ENCODE measurements around the gene FER1L5. TPM values are rescaled to one million over a fixed set of nuclear protein-coding genes. Genes with fewer than 3 reads are reported as not detected.

FER1L5 gene
- total RNA-seq, 1 donor, result 0.86 TPM

- DNase-seq (ENCODE audit: low read depth), result peak; percentile 20
- no peak overlapping the region for H3K4me3 ChIP-seq (ENCODE audit: low read depth, low read length)
- no peak for TF ChIP-seq CTCF (IDR thresholded peaks at IDR 0.05; ENCODE audit: insufficient read depth, low read depth, low read length)
Observed at GRCh38 chr2:96679848-96680247, 37.3 kb downstream of the FER1L5 start.

GRCh38 chr2:96680561-96681141 lies 38.1 kb downstream of the FER1L5 start:
- DNase-seq (ENCODE audit: low read depth), result no peak
- H3K4me3 ChIP-seq (ENCODE audit: low read depth, low read length), result no peak overlapping the region
- no peak for TF ChIP-seq CTCF (IDR thresholded peaks at IDR 0.05; ENCODE audit: insufficient read depth, low read depth, low read length)

GRCh38 chr2:96681540-96681939 lies 39.0 kb downstream of the FER1L5 start:
- no peak overlapping the region for H3K4me3 ChIP-seq (ENCODE audit: low read depth, low read length)
- no peak for DNase-seq (ENCODE audit: low read depth)
- TF ChIP-seq CTCF (IDR thresholded peaks at IDR 0.05; ENCODE audit: insufficient read depth, low read depth, low read length), result no peak

- no peak for DNase-seq (ENCODE audit: low read depth)
- no peak overlapping the region for H3K4me3 ChIP-seq (ENCODE audit: low read depth, low read length)
- no peak for TF ChIP-seq CTCF (IDR thresholded peaks at IDR 0.05; ENCODE audit: insufficient read depth, low read depth, low read length)
Observed at GRCh38 chr2:96683307-96683706, 40.7 kb downstream of the FER1L5 start.

GRCh38 chr2:96683972-96684820 lies 41.6 kb downstream of the FER1L5 start:
- no peak for DNase-seq (ENCODE audit: low read depth)
- no peak for TF ChIP-seq CTCF (IDR thresholded peaks at IDR 0.05; ENCODE audit: insufficient read depth, low read depth, low read length)
- no peak overlapping the region for H3K4me3 ChIP-seq (ENCODE audit: low read depth, low read length)

GRCh38 chr2:96684883-96685576 lies 42.5 kb downstream of the FER1L5 start:
- TF ChIP-seq CTCF (IDR thresholded peaks at IDR 0.05; ENCODE audit: insufficient read depth, low read depth, low read length), result no peak
- DNase-seq (ENCODE audit: low read depth), result peak; percentile 38
- no peak overlapping the region for H3K4me3 ChIP-seq (ENCODE audit: low read depth, low read length)

All from fibroblast of villous mesenchyme (primary cell).